Renal cortex interstitium (tissue), 11 donors: ENCODE results near the gene TAAR2. TPM values are rescaled to one million over a fixed set of nuclear protein-coding genes. Genes with fewer than 3 reads are reported as not detected.

Source experiments
- DNase-seq, 11 donors: peaks; one replicate each; pipeline ENCODE4 v3.0.0-alpha.2; 2013; ENCODE audit warnings: low read depth in 9 of 11, low spot score in 4 of 11; ENCODE audit errors: extremely low read depth in 1 of 11
- polyA plus RNA-seq, 3 donors: library from polyadenylated mRNA; unstranded; fragments of 120-200 nt; gene quantifications; one replicate each; pipeline ENCODE4 v1.2.1, GENCODE V29; 2013; ENCODE audit not compliant: insufficient read length in 3 of 3

The TAAR2 gene
- polyA plus RNA-seq, 3 donors = not detected

DNA sequence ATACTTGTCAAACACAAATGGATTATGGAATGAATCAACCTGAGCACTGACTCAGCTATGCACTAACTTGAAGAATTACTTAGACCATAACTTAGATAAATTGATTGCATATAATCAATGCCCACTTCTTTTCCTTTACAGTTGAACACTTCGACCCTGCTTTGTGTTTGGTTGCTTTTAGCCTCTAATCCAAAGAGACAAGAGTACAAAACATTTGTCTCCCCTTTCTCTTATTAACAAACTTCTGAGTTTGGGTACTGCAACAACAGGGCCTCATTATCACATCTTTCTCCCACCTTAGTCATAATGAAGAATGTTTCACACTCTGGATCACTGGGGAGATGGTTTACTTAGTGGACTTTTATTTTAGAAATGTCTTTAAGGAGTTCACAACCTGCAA lies 56.5 kb downstream of the TAAR2 start:
- DNase-seq = no peak

Other genes with a start within 250 kb of the TAAR2 start
- gene MOXD1, start 222.8 kb downstream of the TAAR2 start, polyA plus RNA-seq = 100 to 1,000 TPM; 205 to 232 (median 220) TPM
- 10 to 100 TPM; 83.3 to 92.5 (median 84.3) TPM for gene STX7, start 111.2 kb downstream of the TAAR2 start, polyA plus RNA-seq
- not detected for gene TAAR9, start 86.0 kb downstream of the TAAR2 start, polyA plus RNA-seq
- gene TAAR8, start 71.6 kb downstream of the TAAR2 start, polyA plus RNA-seq = not detected
- gene TAAR6, start 54.0 kb downstream of the TAAR2 start, polyA plus RNA-seq = not detected
- gene TAAR5, start 34.5 kb downstream of the TAAR2 start, polyA plus RNA-seq = not detected
- gene TAAR1, start 34.9 kb upstream of the TAAR2 start, polyA plus RNA-seq = under 1 TPM in 1 of 3 donors, not detected in 2; 0.20 TPM
- gene VNN1, start 89.8 kb upstream of the TAAR2 start, polyA plus RNA-seq = under 1 TPM; 0.11 to 0.26 (median 0.22) TPM
- 1 to 10 TPM; 2.3 to 2.5 (median 2.4) TPM for gene VNN2, start 133.6 kb upstream of the TAAR2 start, polyA plus RNA-seq
- gene SLC18B1, start 174.4 kb upstream of the TAAR2 start, polyA plus RNA-seq = 10 to 100 TPM; 26.9 to 33.3 (median 31.9) TPM
- 1,000 to 10,000 TPM; 1,769 to 2,118 (median 1,959) TPM for gene RPS12, start 190.3 kb upstream of the TAAR2 start, polyA plus RNA-seq